Right kidney (tissue), 1 donor: Measurements from ENCODE around the gene NUAK2.

Source experiments
- DNase-seq: peaks from one replicate; pipeline ENCODE4 v3.0.0-alpha.2; 2016

Gene NUAK2

GRCh38 chr1:205348554-205349487, 27.3 kb upstream of the NUAK2 start:
- DNase-seq = no peak

DNA sequence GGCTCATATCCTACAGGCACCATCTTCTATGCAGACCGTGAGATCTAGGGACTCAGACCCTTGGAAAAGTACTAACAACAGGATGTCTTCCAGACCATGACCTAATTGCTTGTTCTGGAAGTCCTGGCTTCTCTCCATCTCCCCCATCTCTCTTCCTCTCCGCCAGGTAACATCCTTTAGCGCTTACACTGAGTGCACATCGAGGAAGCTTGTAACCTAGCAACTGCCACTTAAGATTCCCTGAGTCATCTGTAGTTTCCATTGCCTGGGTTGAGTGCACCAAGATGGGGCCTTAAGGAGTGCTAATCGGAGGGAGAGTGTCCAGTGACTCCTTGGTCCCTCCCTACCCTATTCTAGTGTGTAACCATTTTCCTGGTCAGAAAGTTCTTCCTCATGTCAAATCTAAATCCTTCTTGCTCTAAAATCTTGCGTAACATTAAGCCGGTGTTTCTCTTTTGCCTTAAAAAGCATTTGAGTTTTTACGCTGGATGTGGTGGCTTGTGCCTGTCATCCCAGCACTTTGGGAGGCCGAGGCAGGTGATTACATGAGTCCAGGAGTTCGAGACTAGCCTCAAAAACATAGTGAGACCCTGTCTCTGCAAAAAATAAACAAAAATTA, 25.5 kb upstream of the NUAK2 start:
- DNase-seq = no peak

GRCh38 chr1:205345761-205346160, 24.2 kb upstream of the NUAK2 start:
- no peak for DNase-seq

GRCh38 chr1:205344066-205344928, 22.8 kb upstream of the NUAK2 start:
- peak; percentile 70 for DNase-seq

DNA sequence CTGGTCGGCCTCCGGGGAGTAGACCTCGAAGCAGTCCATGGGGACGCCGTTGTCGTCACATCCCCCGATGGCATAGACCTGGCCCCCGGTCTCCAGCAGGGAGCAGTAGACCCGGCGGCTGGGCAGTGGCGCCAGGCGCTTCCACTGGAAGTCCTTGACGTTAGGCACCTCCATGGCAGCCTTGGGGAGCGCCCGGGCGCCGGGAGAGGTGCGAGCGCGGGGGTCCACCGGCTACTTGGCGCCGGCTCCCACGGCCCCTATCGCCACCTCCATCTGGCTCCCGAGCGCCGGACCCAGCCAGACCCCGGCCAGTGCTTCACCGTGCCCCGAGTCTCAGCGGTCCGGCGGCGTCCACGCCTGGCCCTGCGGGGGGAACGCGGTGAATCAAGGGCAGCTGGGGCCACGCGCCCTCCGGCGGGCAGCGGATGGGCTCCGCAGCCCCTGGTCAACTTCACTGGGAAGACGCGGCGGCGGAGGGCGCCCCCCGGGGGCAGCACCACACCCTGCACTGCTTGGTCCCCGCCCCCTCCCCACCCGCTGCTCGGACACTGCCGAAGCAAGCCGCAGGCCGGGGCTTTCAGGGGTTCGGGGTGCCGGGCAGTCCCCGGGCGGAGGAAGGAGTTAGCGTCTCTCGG, 22.0 kb upstream of the NUAK2 start:
- DNase-seq = peak; percentile 57

DNA sequence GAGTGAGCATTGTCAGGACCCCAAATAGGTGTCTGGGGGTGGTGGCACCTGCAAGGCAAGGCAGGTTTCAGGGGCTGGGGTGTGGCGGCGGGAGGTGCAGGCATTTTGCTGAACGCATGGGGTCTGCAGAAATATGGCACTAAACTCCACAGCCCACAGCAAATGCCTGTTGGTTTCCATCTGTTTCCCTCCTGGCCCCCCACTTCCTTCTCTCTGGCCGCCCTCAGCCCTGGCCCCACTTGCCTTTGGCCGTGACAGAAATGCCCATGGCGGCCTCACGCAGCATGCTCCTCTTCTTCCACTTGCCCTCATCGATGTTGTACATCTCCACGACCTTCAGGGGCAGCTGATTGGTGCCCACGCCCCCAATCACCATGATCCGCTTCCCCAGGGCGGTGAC, 21.4 kb upstream of the NUAK2 start:
- no peak for DNase-seq

- DNase-seq = no peak
Observed at GRCh38 chr1:205340676-205341075, 19.1 kb upstream of the NUAK2 start.

DNA sequence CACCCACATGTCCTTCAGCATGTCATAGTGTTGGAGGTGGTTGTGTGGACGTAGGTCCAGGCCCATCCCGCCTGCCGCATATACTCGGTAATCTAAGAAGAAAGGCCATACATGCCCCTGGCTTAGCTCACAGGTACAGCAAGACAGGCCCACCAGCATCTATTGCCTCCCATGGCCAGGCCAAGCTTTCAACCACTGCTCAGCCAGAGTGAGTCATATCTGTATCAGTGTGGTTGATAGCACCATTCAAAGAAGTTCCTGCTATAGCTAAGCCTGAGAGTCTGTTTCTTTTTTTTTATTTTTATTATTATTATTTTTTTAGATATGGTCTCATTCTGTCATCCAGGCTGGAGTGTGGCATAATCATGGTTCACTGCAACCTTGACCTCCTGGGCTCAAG, 18.2 kb upstream of the NUAK2 start:
- no peak for DNase-seq

DNA sequence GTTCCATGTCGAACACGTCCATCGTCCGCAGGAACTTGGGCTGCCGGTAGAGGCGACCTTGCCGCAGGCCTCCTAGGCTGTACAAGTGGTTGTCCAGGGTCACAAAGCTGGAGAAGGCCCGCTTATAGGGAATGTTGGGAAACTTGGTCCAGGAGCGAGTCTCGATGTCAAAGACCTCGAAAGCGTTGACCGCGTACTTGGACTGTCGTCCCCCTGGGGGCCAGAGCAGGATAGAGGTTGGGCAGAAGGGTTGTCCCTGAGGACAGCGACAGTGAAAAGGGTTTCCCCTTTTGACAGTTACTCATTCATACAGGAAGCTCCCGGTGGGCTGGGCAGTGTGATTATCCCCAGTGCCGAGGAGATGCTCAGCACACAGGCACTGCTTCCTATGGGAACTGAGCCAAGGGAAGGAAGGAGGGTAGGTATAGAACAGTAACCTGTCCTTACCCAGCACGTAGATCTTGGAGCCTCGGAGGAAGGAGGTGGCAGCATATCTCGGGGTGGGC, 17.7 kb upstream of the NUAK2 start:
- no peak for DNase-seq

DNA sequence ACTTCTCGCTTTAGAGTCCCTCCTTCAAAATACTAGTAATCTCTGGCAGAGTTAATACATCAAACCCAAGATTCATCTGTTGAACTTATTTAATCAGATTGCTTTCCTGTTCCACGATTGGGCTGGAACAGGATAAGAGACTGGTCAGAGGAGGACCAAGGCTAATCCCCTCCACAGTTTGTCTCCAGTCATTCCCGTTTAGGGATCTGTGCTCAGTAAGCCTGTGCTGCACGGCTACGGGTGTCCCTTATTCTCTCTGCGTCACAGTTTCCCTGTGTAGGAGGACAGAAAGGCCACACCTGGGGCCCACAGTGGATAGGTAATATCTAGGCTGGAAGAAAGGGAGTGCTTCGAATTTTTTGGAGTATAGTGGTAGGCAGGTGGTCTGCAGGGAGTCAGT, 16.5 kb upstream of the NUAK2 start:
- DNase-seq = no peak

GRCh38 chr1:205337481-205337880, 15.9 kb upstream of the NUAK2 start:
- DNase-seq = no peak

DNA sequence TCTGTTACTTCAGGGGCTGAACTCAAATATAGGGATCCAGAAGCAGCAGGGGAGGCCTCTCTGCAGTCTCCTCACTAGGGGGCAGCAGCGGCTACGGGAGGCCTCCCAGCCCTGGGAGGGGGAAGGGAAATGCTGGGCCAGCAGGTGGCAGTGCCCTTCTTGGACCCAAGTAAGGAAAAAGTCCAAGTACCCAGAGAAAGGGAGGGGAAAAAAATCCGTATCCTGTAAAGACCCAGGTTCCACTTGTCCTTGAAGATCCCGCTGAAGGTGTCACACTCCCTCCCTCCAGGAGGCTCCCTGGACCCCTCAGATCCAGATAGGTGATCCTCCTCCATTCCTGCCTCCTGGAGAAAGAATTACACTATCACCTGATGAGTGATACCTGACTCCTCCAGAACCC, 14.1 kb upstream of the NUAK2 start:
- peak; percentile 58 for DNase-seq

DNA sequence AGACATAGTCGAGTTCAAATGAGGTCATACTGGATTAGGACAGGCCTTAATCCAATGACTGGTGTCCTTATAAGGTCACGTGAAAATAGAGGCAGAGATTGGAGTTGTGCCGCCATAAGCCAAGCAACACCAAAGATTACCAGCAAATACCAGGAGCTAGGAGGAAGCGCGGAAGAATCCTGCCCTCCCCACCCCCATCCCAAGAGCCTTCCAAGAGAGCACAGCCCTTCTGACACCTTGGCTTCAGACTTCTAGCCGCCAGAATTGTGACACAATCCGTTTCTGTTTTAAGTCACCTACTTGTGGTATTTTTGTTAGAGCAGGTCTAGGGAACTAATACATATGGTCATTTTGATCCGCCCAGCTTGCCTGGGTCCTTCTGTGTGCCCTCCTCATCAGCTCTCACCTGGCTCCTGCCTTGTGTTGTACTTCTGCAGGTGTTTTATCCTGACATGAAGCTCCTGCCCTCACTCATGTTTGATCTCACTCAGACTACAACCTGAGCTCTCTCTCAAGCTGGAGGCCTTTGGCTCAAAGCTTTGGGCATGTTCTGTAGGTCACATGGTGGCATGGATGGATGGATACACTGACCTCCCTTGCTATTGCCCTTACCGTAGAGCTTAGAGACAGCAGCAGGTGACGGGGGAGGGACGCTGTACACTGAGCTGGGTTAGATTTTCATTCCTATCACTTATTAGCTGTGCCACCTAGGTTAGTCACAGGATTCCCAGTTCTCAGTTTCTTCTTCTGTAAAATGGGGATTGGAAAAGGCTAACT, 10.7 kb upstream of the NUAK2 start:
- no peak for DNase-seq

DNA sequence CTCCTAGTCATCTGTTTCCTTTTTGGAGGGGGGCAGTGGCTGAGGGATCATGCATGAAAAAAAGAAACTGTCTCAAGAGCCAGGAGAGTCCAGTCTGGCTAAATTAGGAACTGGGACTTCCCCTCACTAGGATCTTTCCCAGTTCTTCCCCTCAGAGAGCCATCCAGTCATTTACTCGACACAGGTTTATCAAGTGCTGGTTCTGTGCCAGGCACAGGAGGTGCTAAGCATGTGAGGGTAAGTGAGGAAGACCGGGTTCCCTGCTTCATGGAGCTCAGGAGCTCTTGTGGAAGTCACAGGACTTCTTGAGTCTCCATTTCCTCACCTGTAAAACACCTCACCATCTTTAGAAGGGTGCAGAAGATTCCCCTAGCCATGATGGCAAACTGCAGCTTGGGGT, 8.6 kb upstream of the NUAK2 start:
- no peak for DNase-seq

- DNase-seq = no peak
Observed at GRCh38 chr1:205329719-205330118, 8.2 kb upstream of the NUAK2 start.

GRCh38 chr1:205328476-205328875, 6.9 kb upstream of the NUAK2 start:
- no peak for DNase-seq

- DNase-seq = no peak
Observed at GRCh38 chr1:205326812-205327466, 5.4 kb upstream of the NUAK2 start.

DNA sequence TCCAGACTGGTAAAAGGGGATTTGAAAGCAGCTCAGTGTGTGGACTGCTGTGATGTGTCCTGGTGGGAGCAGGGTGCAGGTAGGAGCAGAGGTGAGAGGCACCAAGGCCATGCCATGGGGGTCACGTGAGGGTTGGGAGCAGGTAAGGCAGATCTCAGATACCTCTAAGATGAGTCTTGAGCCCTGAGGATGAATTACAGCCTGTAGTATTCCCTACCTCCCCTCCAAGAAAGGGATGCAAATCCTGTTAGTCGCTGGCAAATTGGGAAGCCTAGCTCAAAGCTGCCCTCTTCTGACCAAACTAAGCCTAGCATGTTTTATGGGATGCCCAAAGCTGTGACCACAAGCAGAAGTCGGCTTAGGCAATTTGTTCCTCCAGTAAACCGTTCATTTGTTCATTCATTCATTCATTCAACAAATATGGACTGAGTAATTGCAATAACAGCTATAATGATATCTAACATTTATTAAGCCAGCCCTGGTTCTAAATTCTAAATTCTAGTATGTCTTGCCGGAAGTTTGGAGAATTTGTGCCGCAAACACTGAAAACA, 3.9 kb upstream of the NUAK2 start:
- peak; percentile 64 for DNase-seq

GRCh38 chr1:205324781-205325180, 3.2 kb upstream of the NUAK2 start:
- no peak for DNase-seq

GRCh38 chr1:205323794-205324193, 2.2 kb upstream of the NUAK2 start:
- DNase-seq = no peak

GRCh38 chr1:205321959-205322283, 376 bp upstream of the NUAK2 start:
- no peak for DNase-seq
